ENCODE data around the gene MUTYH.
"Not testable (repeated sequence)": the region's sequence is repeated elsewhere in the genome, so short reads cannot be mapped to it uniquely, and the experiment has no call there.

Gene MUTYH

GRCh38 chr1:45339789-45340558 is at the start of gene MUTYH, which contains the start of gene TOE1:
Gene MUTYH (minus strand): TSS chr1:45340440. CDS start chr1:45334505, 5,935 bp downstream.
Gene TOE1 (plus strand): TSS chr1:45340170. CDS start chr1:45340253, 83 bp downstream.
- DNase-seq = peak; percentile 92

- DNase-seq = no peak
These were observed 46.0 kb upstream of the MUTYH start for GRCh38 chr1:45386219-45386618.

GRCh38 chr1:45385302-45385701 is 45.1 kb upstream of the MUTYH start:
- DNase-seq = peak; percentile 58

- DNase-seq = not testable (repeated sequence)
These were observed 44.0 kb upstream of the MUTYH start for GRCh38 chr1:45384213-45384612.

- DNase-seq = no peak
These were observed 43.0 kb upstream of the MUTYH start for GRCh38 chr1:45383191-45383590.

- DNase-seq = no peak
These were observed 41.0 kb upstream of the MUTYH start for GRCh38 chr1:45381243-45381642.

GRCh38 chr1:45380730-45381129 is 40.5 kb upstream of the MUTYH start:
- no peak for DNase-seq

- DNase-seq = no peak
These were observed 39.9 kb upstream of the MUTYH start for GRCh38 chr1:45380125-45380524.

- no peak for DNase-seq
These were observed 39.3 kb upstream of the MUTYH start for GRCh38 chr1:45379524-45379923.

- no peak for DNase-seq
These were observed 37.9 kb upstream of the MUTYH start for GRCh38 chr1:45378184-45378583.

GRCh38 chr1:45375104-45376090 is 35.2 kb upstream of the MUTYH start:
- no peak for DNase-seq

- DNase-seq = no peak
These were observed 33.3 kb upstream of the MUTYH start for GRCh38 chr1:45373573-45373972.

GRCh38 chr1:45370575-45370974 is 30.3 kb upstream of the MUTYH start:
- no peak for DNase-seq

- no peak for DNase-seq
These were observed 24.8 kb upstream of the MUTYH start for GRCh38 chr1:45365051-45365450.

GRCh38 chr1:45364294-45364693 is 24.1 kb upstream of the MUTYH start:
- no peak for DNase-seq

- not testable (repeated sequence) for DNase-seq
These were observed 20.7 kb upstream of the MUTYH start for GRCh38 chr1:45360981-45361380.

GRCh38 chr1:45359882-45360513 is 19.8 kb upstream of the MUTYH start:
- peak; percentile 19 for DNase-seq

GRCh38 chr1:45356186-45356585 is 15.9 kb upstream of the MUTYH start:
- DNase-seq = no peak

GRCh38 chr1:45355683-45356082 is 15.4 kb upstream of the MUTYH start:
- DNase-seq = no peak

- no peak for DNase-seq
These were observed 14.6 kb upstream of the MUTYH start for GRCh38 chr1:45354838-45355237.

GRCh38 chr1:45353685-45354084 is 13.4 kb upstream of the MUTYH start:
- DNase-seq = no peak

GRCh38 chr1:45351508-45351907 is 11.3 kb upstream of the MUTYH start:
- no peak for DNase-seq

Measured in NCI-H2171 (cell line).